Measurements from ENCODE around the gene B4GALT6. TPM values are rescaled to one million over a fixed set of nuclear protein-coding genes. Genes with fewer than 3 reads are reported as not detected.

B4GALT6 gene
- total and polyA plus RNA-seq, 2 of the 8 experiments (the other 6 are each of a cell fraction or from before 2014, with no cell fraction given), result 6.3 to 41.5 TPM

DNA sequence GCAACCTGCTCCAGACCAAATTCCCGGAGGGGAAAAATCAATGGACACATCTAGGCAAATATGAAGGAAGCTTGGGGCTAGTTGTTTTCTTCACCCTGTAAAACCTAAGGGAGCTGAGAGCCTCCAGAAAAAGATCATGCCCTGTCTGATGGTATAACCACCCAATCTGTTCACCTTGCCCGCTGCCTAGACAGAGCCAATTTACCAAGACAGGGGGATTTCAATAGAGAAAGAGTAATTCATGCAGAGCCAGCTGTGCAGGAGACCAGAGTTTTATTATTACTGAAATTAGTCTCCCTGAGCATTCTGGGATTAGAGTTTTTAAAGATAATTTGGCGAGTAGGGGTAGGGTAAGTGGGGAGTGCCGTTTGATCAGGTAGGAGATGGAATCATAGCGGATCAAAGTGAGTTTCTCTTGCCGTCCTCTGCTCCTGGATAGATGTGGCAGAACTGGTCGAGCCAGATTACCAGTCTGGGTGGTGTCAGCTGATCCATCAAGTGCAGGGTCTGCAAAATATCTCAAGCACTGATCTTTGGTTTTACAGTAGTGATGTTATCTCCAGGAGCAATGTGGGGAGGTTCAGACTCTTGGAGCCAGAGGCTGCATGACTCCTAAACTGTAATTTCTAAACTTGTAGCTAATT is 35.1 kb upstream of the B4GALT6 start (continued):
- TF ChIP-seq, protein P1, sequence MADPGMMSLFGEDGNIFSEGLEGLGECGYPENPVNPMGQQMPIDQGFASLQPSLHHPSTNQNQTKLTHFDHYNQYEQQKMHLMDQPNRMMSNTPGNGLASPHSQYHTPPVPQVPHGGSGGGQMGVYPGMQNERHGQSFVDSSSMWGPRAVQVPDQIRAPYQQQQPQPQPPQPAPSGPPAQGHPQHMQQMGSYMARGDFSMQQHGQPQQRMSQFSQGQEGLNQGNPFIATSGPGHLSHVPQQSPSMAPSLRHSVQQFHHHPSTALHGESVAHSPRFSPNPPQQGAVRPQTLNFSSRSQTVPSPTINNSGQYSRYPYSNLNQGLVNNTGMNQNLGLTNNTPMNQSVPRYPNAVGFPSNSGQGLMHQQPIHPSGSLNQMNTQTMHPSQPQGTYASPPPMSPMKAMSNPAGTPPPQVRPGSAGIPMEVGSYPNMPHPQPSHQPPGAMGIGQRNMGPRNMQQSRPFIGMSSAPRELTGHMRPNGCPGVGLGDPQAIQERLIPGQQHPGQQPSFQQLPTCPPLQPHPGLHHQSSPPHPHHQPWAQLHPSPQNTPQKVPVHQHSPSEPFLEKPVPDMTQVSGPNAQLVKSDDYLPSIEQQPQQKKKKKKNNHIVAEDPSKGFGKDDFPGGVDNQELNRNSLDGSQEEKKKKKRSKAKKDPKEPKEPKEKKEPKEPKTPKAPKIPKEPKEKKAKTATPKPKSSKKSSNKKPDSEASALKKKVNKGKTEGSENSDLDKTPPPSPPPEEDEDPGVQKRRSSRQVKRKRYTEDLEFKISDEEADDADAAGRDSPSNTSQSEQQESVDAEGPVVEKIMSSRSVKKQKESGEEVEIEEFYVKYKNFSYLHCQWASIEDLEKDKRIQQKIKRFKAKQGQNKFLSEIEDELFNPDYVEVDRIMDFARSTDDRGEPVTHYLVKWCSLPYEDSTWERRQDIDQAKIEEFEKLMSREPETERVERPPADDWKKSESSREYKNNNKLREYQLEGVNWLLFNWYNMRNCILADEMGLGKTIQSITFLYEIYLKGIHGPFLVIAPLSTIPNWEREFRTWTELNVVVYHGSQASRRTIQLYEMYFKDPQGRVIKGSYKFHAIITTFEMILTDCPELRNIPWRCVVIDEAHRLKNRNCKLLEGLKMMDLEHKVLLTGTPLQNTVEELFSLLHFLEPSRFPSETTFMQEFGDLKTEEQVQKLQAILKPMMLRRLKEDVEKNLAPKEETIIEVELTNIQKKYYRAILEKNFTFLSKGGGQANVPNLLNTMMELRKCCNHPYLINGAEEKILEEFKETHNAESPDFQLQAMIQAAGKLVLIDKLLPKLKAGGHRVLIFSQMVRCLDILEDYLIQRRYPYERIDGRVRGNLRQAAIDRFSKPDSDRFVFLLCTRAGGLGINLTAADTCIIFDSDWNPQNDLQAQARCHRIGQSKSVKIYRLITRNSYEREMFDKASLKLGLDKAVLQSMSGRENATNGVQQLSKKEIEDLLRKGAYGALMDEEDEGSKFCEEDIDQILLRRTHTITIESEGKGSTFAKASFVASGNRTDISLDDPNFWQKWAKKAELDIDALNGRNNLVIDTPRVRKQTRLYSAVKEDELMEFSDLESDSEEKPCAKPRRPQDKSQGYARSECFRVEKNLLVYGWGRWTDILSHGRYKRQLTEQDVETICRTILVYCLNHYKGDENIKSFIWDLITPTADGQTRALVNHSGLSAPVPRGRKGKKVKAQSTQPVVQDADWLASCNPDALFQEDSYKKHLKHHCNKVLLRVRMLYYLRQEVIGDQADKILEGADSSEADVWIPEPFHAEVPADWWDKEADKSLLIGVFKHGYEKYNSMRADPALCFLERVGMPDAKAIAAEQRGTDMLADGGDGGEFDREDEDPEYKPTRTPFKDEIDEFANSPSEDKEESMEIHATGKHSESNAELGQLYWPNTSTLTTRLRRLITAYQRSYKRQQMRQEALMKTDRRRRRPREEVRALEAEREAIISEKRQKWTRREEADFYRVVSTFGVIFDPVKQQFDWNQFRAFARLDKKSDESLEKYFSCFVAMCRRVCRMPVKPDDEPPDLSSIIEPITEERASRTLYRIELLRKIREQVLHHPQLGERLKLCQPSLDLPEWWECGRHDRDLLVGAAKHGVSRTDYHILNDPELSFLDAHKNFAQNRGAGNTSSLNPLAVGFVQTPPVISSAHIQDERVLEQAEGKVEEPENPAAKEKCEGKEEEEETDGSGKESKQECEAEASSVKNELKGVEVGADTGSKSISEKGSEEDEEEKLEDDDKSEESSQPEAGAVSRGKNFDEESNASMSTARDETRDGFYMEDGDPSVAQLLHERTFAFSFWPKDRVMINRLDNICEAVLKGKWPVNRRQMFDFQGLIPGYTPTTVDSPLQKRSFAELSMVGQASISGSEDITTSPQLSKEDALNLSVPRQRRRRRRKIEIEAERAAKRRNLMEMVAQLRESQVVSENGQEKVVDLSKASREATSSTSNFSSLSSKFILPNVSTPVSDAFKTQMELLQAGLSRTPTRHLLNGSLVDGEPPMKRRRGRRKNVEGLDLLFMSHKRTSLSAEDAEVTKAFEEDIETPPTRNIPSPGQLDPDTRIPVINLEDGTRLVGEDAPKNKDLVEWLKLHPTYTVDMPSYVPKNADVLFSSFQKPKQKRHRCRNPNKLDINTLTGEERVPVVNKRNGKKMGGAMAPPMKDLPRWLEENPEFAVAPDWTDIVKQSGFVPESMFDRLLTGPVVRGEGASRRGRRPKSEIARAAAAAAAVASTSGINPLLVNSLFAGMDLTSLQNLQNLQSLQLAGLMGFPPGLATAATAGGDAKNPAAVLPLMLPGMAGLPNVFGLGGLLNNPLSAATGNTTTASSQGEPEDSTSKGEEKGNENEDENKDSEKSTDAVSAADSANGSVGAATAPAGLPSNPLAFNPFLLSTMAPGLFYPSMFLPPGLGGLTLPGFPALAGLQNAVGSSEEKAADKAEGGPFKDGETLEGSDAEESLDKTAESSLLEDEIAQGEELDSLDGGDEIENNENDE (IDR thresholded peaks at IDR 0.05; ENCODE audit: insufficient replicate concordance, low read length), result no peak
- TF ChIP-seq SIX5 (IDR thresholded peaks at IDR 0.05; ENCODE audit: low read depth, low read length), result no peak
- TF ChIP-seq, protein P2, sequence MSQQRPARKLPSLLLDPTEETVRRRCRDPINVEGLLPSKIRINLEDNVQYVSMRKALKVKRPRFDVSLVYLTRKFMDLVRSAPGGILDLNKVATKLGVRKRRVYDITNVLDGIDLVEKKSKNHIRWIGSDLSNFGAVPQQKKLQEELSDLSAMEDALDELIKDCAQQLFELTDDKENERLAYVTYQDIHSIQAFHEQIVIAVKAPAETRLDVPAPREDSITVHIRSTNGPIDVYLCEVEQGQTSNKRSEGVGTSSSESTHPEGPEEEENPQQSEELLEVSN (IDR thresholded peaks at IDR 0.05), result no peak

Measured in H1 (cell line).